ENCODE results near the gene ASPN. TPM values are rescaled to one million over a fixed set of nuclear protein-coding genes. Genes with fewer than 3 reads are reported as not detected.
A peak's percentile ranks its signal among the peaks of the same experiment; 100 is the strongest.

ASPN gene
- total and polyA plus RNA-seq, 2 donors (not counting 3 experiments of a cell fraction or from before 2014, with no cell fraction given), result not detected

DNA sequence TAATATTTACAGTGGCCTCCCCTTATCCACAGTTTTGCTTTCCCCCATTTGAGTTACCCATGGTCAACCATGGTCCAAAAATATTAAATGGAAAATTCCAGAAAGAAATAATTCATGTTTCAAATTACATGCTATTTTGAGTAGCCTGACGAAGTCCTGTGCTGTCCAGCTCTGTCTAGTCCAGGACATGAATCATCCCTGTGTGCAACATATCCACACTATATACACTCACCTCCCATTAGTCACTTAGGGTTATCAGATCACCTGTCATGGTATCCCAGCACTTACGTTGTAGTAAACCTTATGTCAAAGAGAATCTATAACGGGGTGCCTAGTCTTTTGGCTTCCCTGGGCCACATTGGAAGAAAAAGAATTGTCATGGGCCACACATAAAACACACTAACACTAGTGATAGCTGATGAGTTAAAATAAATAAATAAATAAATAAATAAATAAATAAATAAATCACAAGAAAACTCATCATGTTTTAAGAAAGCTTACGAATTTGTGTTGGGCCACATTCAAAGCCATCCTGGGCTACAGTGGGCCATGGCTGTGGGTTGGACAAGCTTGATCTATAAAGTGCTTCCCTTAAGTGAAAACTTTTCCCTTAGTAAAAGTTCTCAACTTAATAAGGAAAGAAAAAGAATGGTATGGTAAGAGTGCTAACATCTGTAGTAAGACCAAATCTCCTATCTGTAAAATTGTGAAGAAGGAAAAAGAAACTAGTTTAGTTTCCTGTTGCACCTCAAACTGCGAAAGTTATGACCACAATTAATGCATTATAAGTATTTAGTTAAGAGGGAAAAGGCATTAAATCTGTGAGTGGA is 42.2 kb downstream of the ASPN start:
- TF ChIP-seq POLR2AphosphoS5 (IDR thresholded peaks at IDR 0.05; ENCODE audit: insufficient read depth, low read depth, low read length), result no peak
- no peaks in the 10 kb centered on the region for H3K36me3 ChIP-seq (ENCODE audit: control insufficient read depth in 2 of 2, extremely low read depth in 1 of 2, insufficient read depth in 2 of 2, low read length in 2 of 2)
- no peaks in the 10 kb centered on the region for H3K27me3 ChIP-seq (ENCODE audit: control insufficient read depth in 2 of 2, insufficient read depth in 2 of 2, low read length in 2 of 2)
- CTCF ChIA-PET, result interaction anchor here (0.9 to 2.5 kb wide), 8 partner anchors 30 to 301 kb away, joined by 3 to 37 read pairs (median 4); partner anchors contain the start of genes CENPP and NOL8
- no peaks in the 10 kb centered on the region for H3K9me1 ChIP-seq (replicated peaks; ENCODE audit: control insufficient read depth, extremely low read depth, insufficient read depth, low read length)
- no peaks in the 10 kb centered on the region for H4K20me1 ChIP-seq (replicated peaks; ENCODE audit: control insufficient read depth, extremely low read depth, insufficient read depth, low read length)
- H3K4me1 ChIP-seq (ENCODE audit: control insufficient read depth, extremely low read depth, insufficient read depth, low read length), result no peaks in the 10 kb centered on the region
- FAIRE-seq (no peak), DNase-seq (ENCODE audit: low read depth, low spot score) (peak; percentile 1)
- H3K9ac ChIP-seq (replicated peaks; ENCODE audit: extremely low read depth, insufficient read depth, low read length), result no peak overlapping the region
- no peak overlapping the region for H3K4me3 ChIP-seq (replicated peaks in 1 of 3; ENCODE audit: insufficient read depth in 1 of 3, low read depth in 1 of 3, low read length in 3 of 3)
- BruUV-seq (replicated peaks), result no TSS peak
- no peak overlapping the region for H3K27ac ChIP-seq (ENCODE audit: insufficient read depth, low read depth, low read length)
- dilution Hi-C loops (cut with MboI; ENCODE audit: extremely low pct_ligation_motif_present, low sequenced_read_pairs) (no loop called here), intact Hi-C loops (cut with micrococcal nuclease) (loop anchor here (2.0 to 10.0 kb wide), 4 partner anchors 45 to 301 kb away; partner anchors contain the start of genes ASPN, CENPP and NOL8)
- no peak overlapping the region for H2AFZ ChIP-seq (ENCODE audit: low read depth, low read length)
- H3K79me2 ChIP-seq (ENCODE audit: control insufficient read depth, insufficient read depth, low read length), result no peaks in the 10 kb centered on the region
- no peaks in the 10 kb centered on the region for H3K9me3 ChIP-seq (replicated peaks; ENCODE audit: control insufficient read depth, insufficient read depth, low read length)
- POLR2A ChIA-PET, result no interaction called here
- no peak overlapping the region for H3K4me2 ChIP-seq (ENCODE audit: insufficient read depth, low read length)

DNA sequence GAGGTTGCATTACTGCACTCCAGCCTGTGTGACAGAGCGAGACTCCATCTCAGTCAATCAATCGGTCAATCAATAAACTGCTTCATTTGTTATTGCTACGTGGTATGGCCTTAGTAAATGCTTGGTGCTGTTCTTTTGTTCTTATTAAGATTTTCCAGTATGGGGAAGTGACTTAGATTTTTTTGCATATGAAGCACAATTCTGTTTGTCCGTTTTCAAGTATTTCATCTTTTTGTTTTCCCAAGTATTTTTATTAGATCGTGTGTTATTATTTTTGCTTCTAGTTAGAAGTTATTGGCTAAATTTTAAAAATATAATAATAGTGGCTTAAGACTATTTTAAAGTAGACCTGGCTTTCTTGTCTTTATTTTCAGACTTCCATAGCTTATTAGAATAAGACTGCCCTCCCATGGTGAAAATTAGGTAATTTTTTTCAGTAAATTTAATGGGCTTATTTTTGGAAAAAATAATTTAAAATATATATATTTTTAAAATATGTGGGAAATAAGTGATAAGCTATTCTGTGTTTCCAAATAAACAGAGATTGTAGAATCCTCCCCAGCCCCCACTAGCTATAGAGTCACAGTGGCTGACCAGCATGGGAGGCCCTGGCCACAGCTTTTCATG is 43.3 kb downstream of the ASPN start:
- H3K79me2 ChIP-seq (ENCODE audit: control insufficient read depth, insufficient read depth, low read length), result no peaks in the 10 kb centered on the region
- H3K27ac ChIP-seq (ENCODE audit: insufficient read depth, low read depth, low read length), result no peak overlapping the region
- no peaks in the 10 kb centered on the region for H3K9me3 ChIP-seq (replicated peaks; ENCODE audit: control insufficient read depth, insufficient read depth, low read length)
- intact Hi-C loops (cut with micrococcal nuclease) (loop anchor here (2.0 to 10.0 kb wide), 4 partner anchors 46 to 300 kb away; partner anchors contain the start of genes ASPN, CENPP and NOL8), dilution Hi-C loops (cut with MboI; ENCODE audit: extremely low pct_ligation_motif_present, low sequenced_read_pairs) (no loop called here)
- no peak for FAIRE-seq
- no peaks in the 10 kb centered on the region for H3K36me3 ChIP-seq (ENCODE audit: control insufficient read depth in 2 of 2, extremely low read depth in 1 of 2, insufficient read depth in 2 of 2, low read length in 2 of 2)
- peak; percentile 38 for DNase-seq (ENCODE audit: low read depth, low spot score)
- BruUV-seq (replicated peaks), result no TSS peak
- no peak overlapping the region for H3K4me3 ChIP-seq (replicated peaks in 1 of 3; ENCODE audit: insufficient read depth in 1 of 3, low read depth in 1 of 3, low read length in 3 of 3)
- no peaks in the 10 kb centered on the region for H4K20me1 ChIP-seq (replicated peaks; ENCODE audit: control insufficient read depth, extremely low read depth, insufficient read depth, low read length)
- no peak overlapping the region for H3K9ac ChIP-seq (replicated peaks; ENCODE audit: extremely low read depth, insufficient read depth, low read length)
- POLR2A ChIA-PET, result no interaction called here
- TF ChIP-seq EZH2 (IDR thresholded peaks at IDR 0.05; ENCODE audit: borderline replicate concordance, low read depth, low read length, severe bottlenecking) (no peak), POLR2AphosphoS5 (IDR thresholded peaks at IDR 0.05; ENCODE audit: insufficient read depth, low read depth, low read length) (no peak), POLR2A (IDR thresholded peaks at IDR 0.05; ENCODE audit: low read depth, low read length) (no peak), MYC (IDR thresholded peaks at IDR 0.05; ENCODE audit: low read depth, low read length) (no peak), GATA2 (IDR thresholded peaks at IDR 0.05; ENCODE audit: insufficient read depth, insufficient read length, low read depth, low read length) (no peak), FOS (IDR thresholded peaks at IDR 0.05; ENCODE audit: borderline replicate concordance, insufficient read depth, low read length) (no peak), JUN (IDR thresholded peaks at IDR 0.05; ENCODE audit: borderline replicate concordance, insufficient read depth, insufficient read length, low read depth) (no peak)
- TF ChIP-seq, protein P1, sequence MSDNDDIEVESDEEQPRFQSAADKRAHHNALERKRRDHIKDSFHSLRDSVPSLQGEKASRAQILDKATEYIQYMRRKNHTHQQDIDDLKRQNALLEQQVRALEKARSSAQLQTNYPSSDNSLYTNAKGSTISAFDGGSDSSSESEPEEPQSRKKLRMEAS (IDR thresholded peaks at IDR 0.05; ENCODE audit: insufficient read depth, insufficient read length), result no peak
- TF ChIP-seq, protein P2, sequence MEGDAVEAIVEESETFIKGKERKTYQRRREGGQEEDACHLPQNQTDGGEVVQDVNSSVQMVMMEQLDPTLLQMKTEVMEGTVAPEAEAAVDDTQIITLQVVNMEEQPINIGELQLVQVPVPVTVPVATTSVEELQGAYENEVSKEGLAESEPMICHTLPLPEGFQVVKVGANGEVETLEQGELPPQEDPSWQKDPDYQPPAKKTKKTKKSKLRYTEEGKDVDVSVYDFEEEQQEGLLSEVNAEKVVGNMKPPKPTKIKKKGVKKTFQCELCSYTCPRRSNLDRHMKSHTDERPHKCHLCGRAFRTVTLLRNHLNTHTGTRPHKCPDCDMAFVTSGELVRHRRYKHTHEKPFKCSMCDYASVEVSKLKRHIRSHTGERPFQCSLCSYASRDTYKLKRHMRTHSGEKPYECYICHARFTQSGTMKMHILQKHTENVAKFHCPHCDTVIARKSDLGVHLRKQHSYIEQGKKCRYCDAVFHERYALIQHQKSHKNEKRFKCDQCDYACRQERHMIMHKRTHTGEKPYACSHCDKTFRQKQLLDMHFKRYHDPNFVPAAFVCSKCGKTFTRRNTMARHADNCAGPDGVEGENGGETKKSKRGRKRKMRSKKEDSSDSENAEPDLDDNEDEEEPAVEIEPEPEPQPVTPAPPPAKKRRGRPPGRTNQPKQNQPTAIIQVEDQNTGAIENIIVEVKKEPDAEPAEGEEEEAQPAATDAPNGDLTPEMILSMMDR (IDR thresholded peaks at IDR 0.05; ENCODE audit: extremely low read depth in 1 of 2, insufficient read depth in 1 of 2, low read depth in 1 of 2, low read length in 2 of 2), result no peak
- no peaks in the 10 kb centered on the region for H3K4me1 ChIP-seq (ENCODE audit: control insufficient read depth, extremely low read depth, insufficient read depth, low read length)
- H3K4me2 ChIP-seq (ENCODE audit: insufficient read depth, low read length), result no peak overlapping the region
- no peaks in the 10 kb centered on the region for H3K27me3 ChIP-seq (ENCODE audit: control insufficient read depth in 2 of 2, insufficient read depth in 2 of 2, low read length in 2 of 2)
- CTCF ChIA-PET, result interaction anchor here (0.7 to 2.5 kb wide), 23 partner anchors 9 to 300 kb away, joined by 3 to 37 read pairs (median 3); partner anchors contain the start of genes CENPP and NOL8
- no peak overlapping the region for H2AFZ ChIP-seq (ENCODE audit: low read depth, low read length)
- no peaks in the 10 kb centered on the region for H3K9me1 ChIP-seq (replicated peaks; ENCODE audit: control insufficient read depth, extremely low read depth, insufficient read depth, low read length)

Measured in endothelial cell of umbilical vein (primary cell).